Nucleus accumbens (tissue), 56 donors: ENCODE measurements around the gene APOBEC3A.

ENCODE experiments used
- DNase-seq, 56 donors: peaks; one replicate each; lab custom pipeline; 2025; lab: John Stamatoyannopoulos, UW

Gene APOBEC3A

DNA sequence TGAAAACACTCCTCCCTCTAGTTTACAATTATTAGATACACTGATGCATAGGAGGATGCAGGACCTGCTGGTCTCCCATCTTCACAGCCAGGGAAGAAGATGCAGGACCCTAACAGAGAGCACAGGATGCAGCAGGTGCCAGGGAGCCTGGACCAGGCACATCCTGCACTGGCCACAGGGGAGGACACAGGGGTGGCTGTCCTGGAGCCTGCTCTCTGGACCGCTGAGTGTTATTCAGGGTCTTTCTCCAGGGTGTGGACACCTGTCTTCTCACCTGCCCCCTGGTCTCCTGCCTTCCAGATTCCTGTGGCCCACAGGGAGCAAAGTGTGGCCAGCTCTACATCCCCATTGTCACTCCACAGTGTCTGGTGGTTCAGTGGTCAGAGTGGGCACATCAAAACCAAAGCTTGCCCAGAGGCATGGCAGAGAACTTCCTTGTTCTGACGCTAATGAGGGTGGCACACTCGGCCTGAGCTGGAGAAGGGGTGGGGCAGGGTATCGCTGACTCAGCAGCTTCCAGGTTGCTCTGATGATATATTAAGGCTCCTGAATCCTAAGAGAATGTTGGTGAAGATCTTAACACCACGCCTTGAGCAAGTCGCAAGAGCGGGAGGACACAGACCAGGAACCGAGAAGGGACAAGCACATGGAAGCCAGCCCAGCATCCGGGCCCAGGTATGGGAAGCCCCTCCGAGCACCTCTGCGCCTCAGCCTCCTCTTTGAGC is at the start of gene APOBEC3A:
APOBEC3A (plus strand) TSS at position 564 of the 725 bp plus-strand sequence; CDS start at position 647, 83 bp downstream.
- DNase-seq = no peak

DNA sequence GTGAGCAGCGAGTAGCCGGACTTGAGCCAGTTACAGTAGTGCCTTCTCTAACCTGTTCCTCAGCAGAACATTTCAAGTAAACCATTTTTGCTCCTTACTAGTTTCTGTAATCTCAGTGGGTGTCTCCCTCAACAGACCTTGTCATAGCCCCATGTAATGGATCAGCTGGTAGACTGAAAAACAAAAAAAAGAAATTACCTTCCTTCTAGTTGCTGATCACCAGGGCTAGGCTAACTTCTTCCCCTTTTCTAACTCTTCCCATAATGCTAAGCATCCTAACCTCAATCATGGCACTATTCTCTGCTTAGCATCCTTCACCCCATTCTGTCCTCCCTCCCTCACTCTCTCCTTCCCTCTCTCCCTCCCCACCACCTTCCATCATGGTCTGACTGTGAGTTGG is 49.6 kb upstream of the APOBEC3A start:
- DNase-seq = no peak

DNA sequence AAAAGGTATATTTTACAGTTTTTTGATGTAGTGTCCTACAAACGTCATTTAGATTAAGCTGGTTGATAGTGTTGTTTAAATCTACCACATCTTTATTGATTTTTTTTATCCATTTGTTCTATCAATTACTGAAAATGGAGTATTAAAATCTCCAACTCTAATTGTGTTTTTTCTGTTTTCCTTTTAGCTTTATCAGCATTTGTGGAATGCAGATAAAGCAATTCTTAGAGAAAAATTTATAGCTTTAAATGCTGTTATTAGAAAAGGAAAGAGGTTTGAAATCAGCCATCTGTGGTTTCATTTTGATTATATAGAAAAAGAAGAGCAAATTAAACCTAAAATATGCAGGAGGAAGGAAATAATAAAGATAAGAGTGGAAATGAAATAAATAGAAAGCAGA is 46.0 kb upstream of the APOBEC3A start:
- DNase-seq = no peak

DNA sequence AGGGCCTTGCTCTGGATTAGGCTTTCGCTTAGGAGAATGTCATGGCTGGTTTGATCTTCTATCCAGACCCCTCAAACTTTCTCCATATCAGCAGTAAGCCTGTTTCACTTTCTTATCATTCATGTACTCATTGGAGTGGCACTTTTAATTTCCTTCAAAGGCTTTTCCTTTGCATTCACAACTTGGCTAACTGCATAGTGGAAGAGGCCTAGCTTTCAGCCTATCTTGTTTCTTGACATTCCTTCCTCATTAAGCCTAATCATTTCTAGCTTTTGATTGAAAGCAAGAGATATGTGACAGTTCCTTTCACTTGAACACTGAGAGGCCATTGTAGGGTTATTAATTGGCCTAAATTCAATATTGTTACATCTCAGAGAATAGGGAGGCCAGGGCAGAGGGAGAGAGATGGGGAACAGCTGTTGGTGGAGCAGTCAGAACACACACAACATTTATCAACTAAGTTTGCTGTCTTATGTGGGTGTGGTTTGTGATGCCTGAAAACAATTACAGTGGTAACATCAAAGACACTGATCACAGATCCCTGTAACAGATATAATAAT is 37.7 kb upstream of the APOBEC3A start:
- no peak for DNase-seq

DNA sequence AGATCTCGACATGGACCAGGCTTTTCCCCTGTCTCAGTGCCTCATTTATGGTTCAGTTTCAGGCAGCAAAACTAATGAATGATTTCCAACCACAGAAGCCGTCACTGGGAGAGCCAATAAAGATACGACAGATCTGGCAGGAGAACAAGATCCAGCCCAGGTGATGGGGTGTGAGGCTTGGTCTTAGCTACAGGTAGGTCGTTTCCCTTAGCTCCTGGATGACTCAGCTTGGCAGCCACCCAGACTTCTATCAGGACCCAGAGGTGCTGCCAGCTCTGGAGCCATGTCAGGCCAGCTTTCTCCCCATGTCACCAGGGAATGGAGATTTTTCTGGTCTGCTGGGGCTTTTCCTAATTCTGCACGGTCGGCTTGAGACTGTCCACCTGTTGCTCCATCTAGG is 36.3 kb upstream of the APOBEC3A start:
- DNase-seq = no peak

DNA sequence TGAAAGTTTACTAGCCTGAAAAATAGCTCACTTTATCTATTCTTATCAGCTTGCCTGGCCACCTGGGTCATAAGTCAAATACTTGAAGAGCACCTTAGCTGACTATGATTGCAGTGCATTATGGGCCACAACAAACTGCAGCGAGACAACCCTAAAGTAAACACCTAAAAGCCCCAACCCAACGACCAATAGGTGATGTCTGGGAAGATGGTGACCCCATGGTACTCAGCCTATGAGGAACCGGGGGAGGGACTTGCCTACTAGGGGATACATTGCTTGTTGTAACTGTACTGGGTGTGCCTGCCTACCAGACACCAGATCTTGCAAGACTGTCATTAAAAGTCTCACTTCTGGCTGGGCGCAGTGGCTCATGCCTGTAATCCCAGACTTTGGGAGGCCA is 35.6 kb upstream of the APOBEC3A start:
- DNase-seq = no peak

DNA sequence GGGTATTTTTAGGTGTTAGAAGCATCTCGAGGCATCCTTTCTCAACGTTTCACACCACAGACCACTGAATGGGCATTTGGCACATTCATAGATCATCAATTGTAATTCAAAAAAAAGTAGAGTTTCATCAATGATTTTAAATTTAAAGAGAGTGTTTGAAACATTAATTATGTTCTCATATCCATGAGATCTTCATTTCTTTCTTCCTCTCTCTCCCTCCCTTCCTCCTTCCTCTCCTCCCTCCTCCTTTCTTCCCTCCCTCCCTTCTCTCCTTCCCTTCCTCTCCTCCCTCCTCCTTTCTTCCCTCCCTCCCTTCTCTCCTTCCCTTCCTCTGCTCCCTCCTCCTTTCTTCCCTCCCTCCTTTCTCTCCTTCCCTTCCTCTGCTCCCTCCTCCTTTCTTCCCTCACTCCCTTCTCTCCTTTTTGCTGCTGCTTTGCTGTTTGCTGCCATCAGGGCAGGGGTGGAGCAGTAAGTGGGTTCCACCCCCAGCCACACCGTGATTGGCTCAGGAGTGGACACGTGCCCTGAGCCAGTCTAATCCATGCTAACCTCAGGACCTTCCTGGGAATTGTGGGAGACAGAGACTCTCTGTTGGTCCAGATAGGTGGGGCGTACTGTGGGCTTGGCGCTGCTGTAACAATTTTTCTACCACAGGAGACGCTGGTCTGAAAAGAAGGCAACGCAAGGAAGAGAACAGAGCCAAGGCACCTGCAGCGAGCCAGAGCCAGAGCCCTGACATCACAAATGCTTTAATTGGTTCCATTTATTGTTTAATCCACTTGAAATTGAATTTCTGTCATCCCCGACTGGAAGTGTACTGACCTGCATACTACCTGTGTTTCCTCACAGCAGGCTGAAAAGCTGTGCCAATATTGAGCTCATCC is 33.7 kb upstream of the APOBEC3A start:
- peak in 55 of 56 donors; percentile 8 to 88 (median 68) for DNase-seq

DNA sequence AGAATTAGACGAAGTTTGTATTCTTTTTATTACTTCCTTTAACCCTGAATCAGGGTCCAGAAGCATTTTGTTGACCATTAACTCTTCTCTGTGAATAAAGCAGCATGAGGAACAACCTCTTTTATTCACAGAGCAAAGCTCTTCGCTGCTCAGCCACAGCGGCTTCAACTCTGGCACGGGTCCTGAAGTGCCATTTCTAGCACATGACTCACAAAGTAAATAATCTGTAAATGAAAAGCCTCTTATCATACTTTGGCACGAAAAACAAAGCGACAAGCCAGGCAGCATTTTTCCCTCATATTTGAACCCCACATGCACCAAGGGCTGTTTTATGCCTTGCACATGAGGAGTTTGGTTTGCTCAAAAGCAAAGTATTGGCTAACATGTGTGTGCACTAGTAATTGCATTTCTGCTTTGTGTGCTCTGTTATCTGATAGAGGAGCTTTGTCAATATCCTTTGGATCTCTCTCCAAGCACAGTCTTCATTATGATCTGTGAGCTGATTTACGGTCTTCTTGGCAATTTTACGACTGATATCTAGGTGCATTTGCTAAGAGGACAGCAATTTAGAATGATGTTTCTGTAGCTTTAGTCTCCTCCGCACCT is 33.0 kb upstream of the APOBEC3A start:
- DNase-seq = peak in 13 of 56 donors; percentile 3 to 76 (median 20)

DNA sequence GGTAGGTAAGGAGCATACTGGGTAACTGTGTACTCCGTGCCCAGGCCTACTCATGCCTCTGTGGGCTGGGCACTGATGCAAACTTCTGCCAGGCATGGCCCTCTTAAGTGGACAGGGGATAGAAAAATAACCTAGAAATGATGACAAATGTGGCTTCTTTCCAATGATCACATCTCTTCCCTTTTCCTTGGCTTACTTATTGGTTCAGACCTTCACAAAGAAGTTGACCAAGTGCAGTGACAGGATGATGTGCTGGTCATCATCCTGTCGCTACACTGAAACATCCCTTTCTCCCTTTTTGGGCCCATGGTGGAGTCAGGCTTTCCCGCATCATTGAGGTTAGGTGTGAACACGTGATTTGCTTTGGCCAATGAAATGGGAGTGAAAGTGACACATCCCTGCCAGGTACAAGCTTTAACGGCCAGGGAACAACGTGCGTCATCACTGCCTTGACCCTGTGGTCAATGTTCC is 31.8 kb upstream of the APOBEC3A start:
- no peak for DNase-seq

DNA sequence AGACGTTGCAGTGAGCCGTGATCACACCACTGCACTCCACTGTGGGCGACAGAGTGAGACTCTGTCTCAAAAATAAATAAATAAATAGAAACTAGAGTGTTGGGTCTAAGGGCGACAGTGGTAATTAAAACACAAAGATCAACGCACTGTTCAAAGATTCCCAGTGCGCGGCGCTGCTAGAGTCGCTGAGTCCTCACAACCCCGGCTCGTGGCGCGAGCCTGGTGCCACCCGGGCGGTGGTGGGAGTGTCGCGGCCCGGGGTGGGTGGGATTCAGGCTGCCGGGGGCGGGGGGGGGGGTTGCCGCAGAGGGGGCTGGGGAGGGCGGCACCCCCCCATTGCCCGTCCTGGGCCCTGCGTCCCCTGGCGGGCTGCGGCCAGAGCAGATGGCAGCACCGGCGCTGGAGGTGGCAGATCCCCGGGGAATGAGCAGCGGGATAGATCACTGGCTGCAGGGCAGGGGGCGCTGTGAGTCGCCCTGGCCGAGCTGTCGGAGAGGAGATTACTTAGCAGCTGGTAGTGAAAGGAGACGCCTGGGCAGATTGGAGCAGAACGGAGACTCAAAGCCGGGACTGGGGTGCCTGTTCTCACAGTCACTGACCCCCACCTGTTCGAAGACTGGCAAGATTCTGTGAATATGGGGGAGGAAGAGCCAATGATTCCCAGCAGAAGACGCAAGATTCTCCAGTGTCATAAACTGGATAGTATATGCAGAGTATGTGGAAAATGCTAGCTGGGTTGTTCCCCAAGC is 30.2 kb upstream of the APOBEC3A start:
- DNase-seq = peak in 52 of 56 donors; percentile 14 to 90 (median 63)

DNA sequence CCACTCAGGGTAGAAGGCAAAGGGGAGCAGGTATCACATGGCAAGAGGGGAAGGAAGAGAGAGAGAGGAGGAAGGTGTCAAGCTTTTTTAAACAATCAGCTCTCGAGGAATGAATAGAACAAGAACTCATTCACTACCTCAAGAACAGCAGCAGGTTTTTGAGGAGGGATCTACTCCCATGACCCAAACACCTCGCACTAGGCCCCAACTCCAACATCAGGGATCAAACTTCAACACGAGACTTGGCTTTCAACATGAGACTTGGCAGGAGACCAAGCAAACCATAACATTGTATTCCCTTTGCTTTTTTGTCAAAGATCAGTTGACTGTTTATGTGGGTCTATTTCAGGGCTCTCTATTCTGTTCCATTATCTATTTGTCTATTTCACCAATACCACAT is 26.9 kb upstream of the APOBEC3A start:
- no peak for DNase-seq

DNA sequence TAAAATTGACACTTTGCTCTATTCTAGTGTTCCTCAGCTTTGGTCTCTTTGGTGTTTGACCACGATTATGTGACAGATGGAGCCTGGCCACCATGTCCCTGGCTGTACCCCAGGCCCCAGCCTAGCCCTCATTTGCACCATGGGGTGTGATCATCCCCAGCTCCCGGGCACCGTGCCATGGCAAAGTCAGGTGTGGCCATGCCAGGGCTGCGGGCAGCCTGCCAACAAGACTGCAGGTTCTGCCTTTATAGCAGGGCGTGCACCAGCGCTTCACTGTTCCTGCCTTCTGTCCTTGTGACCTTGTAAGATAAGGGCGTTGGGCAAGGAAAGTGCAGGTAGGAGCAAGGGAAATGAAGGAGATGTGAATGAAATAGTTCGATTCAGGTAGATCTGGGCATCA is 22.4 kb upstream of the APOBEC3A start:
- DNase-seq = peak in 1 of 56 donors; percentile 7

DNA sequence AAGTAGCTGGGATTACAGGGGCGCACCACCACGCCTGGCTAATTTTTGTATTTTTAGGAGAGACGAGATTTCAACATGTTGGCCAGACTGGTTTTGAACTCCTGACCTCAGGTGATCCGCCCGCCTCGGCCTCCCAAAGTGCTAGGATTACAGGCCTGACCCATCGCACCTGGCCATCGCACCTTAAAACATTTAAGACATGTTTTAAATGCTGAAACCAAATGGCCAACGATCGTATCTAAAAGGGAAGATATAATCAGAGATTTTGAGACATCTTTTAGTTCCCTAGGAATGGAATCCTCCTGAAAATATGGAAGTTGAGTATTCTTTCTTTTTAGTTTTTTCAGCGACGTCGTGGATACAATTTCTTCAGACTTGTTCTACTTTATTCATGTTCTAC is 21.8 kb upstream of the APOBEC3A start:
- no peak for DNase-seq

DNA sequence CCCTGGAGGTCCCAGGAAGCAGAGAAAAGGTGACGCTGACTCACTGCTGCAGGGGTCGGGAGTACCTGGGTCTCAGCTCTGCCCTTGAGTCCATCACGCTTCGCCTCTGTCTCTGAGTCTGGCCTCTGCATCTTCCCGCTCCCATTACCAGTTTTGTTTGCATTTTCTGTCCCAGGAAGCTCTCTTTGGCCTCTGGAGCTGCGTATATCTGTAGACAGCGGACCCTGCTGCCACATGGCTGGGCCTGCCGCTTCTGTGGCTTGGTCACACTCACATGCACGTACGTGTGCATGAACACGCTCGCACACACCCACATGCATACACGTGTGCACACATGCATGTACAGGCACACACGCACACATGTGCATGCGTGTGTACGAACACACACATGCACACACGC is 20.8 kb upstream of the APOBEC3A start:
- DNase-seq = no peak

DNA sequence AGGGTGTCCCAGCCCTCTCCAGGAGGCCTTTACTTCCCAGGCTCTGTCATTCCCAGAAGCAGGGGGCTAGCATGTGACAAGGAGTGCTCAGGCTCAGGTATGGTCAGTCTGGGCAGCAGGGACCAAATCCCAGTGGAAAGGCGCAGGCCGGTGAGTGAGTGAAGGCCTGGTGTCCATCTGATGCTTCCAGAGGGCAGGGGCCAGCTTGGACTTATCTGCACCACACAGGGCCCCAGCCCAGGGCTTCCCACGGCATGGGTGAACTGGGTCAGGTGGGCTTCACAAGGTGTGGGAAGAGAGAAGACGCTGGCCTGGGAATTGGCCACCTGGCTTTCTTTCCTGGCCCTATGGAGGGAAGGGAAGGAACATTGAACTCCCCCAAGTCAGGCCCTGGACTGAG is 20.4 kb upstream of the APOBEC3A start:
- no peak for DNase-seq

DNA sequence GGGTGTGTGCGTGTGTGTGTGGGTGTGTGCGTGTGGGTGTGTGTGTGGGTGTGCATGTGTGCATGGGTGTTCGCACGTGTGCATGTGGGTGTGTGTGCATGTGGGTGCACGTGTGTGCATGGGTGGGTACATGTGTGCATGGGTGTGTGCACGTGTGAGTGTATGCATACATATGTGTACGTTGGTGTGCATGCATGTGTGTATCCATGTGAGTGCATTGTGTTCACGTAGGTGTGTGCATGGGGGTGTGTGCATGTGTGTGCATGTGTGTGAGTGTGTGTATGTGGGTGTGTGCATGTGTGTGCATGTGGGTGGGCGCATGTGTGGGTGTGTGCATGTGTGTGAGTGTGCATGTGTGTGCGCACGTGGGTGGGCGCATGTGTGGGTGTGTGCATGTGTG is 19.9 kb upstream of the APOBEC3A start:
- peak in 1 of 56 donors; percentile 16 for DNase-seq

DNA sequence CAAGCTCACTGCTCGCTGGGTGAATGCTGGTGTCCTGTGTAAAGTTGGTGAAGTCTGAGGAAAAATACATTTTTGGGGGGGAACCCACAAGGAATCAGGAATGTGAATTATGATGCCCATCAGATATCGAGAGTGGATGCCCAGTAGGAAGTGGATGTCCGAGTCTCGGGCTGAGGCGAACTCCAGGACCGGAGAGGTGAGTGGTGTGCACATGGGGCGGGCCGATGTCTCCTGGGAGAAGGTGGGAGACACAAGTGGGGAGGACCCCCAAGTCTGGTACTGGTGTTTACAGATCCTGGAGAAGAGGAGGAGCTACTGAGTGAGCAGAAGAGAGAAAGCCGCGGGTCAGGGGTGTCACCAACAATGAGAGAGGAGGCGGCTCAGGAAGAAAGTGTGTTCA is 19.2 kb upstream of the APOBEC3A start:
- no peak for DNase-seq

DNA sequence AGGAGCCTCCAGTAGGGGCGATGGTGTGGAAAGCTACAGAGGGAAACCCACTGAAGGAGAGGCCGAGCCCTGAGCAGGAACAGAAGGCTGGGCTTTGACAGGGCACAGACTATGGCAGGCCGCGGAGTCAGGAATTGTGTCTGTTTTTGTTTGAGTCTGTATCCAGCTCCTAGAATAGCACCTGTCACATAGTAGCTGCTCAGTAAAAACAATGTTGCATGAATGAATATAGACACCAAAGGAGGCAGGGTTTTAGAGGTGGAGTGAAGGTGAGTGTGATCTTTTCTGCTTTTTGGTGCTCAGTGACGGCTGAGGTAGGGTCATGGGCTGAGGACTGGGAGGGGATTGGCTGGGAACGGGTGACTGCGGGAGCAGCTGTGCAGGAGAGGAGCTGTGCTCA is 18.5 kb upstream of the APOBEC3A start:
- DNase-seq = no peak

DNA sequence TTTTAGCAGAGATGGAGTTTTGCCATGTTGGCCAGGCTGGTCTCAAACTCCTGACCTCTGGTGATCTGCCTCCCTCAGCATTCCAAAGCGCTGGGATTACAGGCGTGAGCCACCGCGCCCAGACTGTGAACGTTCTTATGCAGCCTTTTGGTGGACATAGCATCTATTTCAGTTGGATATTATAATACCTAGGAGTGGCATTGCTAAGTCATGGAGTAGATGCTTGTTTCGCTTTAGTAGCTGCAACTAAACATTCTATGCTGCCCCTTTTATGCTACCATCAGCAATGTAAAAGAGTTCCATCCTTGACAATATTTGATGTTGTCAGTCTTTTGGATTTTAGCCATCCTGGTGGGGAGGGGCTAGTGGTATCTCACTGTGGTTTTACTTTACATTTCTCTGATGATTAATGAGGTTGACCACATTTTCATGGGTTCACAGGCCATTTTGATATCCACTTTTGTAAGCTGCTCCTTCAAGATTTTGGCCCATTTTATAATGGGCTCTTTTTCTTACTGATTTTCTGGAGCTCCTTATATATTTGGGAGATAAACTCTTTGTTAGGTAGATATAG is 16.5 kb upstream of the APOBEC3A start:
- no peak for DNase-seq

DNA sequence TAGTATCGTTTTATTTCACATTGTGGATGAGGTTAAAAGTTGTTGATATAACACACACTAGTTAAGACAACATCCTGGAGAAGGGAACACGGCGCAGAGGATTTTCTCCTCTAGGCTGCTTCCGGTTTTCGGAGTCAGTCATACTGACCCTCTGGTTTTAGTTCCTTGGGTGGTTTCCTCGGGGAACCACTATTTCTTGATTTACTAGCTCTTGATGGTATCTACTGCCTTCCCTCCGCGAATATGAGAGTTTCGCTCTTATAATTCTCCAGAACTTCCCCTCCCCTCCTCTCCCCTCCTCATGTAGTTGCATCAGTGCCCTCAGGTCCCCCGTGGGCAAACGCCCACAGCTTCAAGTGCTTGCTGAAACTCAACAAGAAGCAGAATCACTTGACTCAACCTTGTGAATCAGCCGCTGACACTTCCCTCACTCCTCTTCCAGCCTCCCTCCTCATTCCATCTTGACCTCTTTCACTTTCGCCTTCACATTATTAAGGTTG is 15.9 kb upstream of the APOBEC3A start:
- DNase-seq = peak in 2 of 56 donors; percentile 11 to 13
